Measurements from ENCODE around the gene PDZK1IP1. TPM values are rescaled to one million over a fixed set of nuclear protein-coding genes. Genes with fewer than 3 reads are reported as not detected.

The PDZK1IP1 gene
- total RNA-seq, 1 donor = 0.43 TPM

- no peak for TF ChIP-seq CTCF (IDR thresholded peaks at IDR 0.05; ENCODE audit: insufficient read depth, low read depth, low read length)
- DNase-seq (ENCODE audit: low read depth) = no peak
- H3K4me3 ChIP-seq (ENCODE audit: low read depth, low read length) = no peak overlapping the region
Observed at GRCh38 chr1:47227341-47228232, 37.8 kb upstream of the PDZK1IP1 start.

GRCh38 chr1:47226839-47227215 lies 37.0 kb upstream of the PDZK1IP1 start:
- no peak for DNase-seq (ENCODE audit: low read depth)
- no peak overlapping the region for H3K4me3 ChIP-seq (ENCODE audit: low read depth, low read length)
- no peak for TF ChIP-seq CTCF (IDR thresholded peaks at IDR 0.05; ENCODE audit: insufficient read depth, low read depth, low read length)

- no peak for TF ChIP-seq CTCF (IDR thresholded peaks at IDR 0.05; ENCODE audit: insufficient read depth, low read depth, low read length)
- no peak overlapping the region for H3K4me3 ChIP-seq (ENCODE audit: low read depth, low read length)
- DNase-seq (ENCODE audit: low read depth) = no peak
Observed at GRCh38 chr1:47226121-47226838, 36.4 kb upstream of the PDZK1IP1 start.

- DNase-seq (ENCODE audit: low read depth) = no peak
- no peak for TF ChIP-seq CTCF (IDR thresholded peaks at IDR 0.05; ENCODE audit: insufficient read depth, low read depth, low read length)
- H3K4me3 ChIP-seq (ENCODE audit: low read depth, low read length) = no peak overlapping the region
Observed at GRCh38 chr1:47225430-47226100, 35.7 kb upstream of the PDZK1IP1 start.

- no peak overlapping the region for H3K4me3 ChIP-seq (ENCODE audit: low read depth, low read length)
- DNase-seq (ENCODE audit: low read depth) = no peak
- no peak for TF ChIP-seq CTCF (IDR thresholded peaks at IDR 0.05; ENCODE audit: insufficient read depth, low read depth, low read length)
Observed at GRCh38 chr1:47224676-47225399, 35.0 kb upstream of the PDZK1IP1 start.

GRCh38 chr1:47223921-47224675 lies 34.3 kb upstream of the PDZK1IP1 start:
- TF ChIP-seq CTCF (IDR thresholded peaks at IDR 0.05; ENCODE audit: insufficient read depth, low read depth, low read length) = no peak
- DNase-seq (ENCODE audit: low read depth) = no peak

More at GRCh38 chr1:47223921-47224675, 34.3 kb upstream of the PDZK1IP1 start:
- H3K4me3 ChIP-seq (ENCODE audit: low read depth, low read length) = no peak overlapping the region
